ENCODE data around the gene MAN1C1.

MAN1C1 gene

DNA sequence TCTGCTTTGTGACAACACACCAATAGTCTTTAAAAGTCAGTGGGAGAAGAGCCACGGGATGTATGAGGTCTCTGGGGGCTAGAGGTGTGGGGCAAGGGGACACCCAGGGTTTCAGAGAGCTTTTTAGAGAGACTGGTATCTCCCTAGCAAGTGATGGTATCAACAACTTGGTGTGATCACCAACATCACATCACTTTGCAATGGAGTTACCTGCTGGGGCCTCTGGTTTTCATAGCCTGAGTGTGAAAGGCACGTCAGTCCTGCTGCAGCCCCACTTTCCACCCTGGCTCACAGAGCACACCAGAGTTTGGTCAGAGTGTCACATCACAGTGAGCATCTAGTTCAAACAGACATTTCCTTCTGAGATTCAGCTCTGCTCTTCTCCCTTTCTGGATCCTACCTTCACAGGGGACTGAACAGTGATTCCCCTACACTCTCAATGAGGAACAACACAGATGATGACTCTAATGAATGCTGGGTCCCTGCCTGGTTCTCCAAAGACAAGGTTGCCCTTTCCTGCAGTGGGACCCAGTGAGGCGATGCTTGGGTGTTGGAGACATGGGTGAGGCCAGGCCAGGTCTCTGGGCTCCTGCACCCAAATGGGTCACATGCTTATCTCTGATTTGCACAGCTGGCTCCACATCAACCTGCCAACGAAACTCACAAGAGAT is 2.0 kb upstream of the MAN1C1 start:
- DNase-seq (ENCODE audit: low read depth), result no peak

DNA sequence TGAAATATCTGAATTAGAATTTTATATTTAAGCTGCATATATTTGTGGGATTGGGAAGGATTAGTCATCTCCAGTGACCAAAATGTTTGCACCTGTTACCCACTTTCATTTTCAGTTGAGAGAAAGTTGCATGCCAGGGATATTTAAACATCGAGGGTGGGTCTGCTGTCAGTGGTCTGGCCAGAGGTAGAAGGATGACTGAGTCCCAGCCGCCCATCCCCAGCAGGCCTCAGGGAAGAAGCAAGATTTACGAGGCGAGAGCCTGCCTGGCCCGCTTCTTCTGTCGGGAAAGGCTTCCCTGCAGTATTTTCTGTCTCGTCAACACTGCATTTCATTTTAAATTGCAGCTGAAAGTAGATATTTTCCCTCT is 1.4 kb upstream of the MAN1C1 start:
- no peak for DNase-seq (ENCODE audit: low read depth)

DNA sequence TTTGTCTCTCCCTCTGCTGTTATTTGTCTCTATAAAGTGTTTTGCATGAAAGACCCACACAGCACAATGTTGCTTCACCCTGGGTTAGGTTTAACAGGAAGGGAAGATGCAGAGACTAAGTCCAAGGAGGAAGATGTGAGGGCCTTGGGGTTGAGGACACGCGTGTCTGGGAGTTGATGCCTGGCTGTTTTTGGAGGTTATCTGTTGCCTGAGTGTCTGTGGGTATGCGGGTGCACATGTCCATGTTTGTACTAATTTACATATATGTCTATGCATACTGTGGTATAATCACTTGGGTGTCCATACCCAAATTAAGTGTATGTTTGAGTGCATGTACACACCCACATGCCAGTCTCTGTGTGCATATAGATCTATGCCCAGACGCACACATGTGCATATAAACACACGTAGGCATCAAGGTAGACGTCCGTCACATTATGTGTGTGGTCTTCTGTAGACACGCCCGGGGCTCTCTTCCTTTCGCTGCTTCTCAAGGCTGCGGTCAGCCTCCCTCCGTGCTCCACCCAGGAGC is 962 bp upstream of the MAN1C1 start:
- no peak for DNase-seq (ENCODE audit: low read depth)

DNA sequence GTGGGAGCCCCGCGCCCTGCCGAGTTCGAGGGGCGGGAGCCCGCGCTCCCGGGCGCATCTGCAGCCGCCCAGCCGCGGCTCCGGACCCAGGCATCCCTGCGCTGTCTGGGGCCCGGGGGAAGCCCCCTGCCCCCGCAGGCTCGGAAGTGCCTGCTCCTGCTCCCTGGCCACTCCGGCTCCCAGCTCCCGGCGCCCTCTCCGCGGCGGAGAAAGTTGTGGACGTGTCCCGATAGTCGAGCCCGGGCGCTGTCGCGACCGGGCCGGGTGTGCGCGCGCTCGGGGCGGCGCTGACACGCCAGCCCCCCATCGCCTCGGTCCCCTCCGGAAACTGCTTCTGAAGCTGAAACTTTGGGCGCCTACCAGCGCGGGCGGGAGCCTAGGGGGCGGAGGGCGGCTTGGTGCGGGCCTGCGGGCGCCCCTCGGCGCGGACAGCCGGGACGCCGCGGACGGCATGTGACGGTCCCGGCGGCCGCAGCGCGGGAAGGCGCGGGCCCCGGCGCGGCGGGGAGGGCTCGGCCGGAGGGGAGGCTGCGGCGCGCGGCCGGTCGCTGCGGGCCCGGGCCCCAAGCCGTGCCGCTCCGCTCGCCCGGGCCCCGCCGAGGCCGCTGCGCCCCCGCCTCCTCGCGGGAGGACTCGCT is 515 bp downstream of the MAN1C1 start:
- DNase-seq (ENCODE audit: low read depth), result no peak

DNA sequence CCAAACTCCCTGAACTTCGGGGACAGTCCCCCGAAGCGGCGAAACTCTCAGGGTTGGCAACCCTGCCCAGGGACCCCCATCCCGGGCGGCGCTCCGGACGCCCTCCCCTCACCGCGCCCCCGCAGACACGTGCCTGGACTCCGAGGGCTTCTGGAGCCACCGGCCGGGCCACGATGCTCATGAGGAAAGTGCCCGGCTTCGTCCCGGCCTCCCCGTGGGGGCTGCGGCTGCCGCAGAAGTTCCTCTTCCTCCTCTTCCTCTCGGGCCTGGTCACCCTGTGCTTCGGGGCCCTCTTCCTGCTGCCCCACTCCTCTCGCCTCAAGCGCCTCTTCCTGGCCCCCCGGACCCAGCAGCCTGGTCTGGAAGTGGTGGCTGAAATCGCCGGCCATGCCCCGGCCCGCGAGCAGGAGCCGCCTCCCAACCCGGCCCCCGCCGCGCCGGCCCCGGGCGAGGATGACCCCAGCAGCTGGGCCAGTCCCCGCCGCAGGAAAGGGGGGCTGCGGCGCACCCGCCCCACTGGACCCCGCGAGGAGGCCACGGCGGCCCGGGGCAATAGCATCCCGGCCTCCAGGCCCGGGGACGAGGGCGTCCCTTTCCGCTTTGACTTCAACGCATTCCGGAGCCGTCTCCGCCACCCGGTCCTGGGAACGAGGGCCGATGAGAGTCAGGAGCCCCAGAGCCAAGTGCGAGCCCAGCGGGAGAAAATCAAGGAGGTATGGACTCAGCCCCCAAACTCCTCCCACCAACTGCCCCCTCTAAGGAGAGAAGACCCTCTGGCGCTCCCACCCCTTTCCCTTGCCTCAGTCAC is 1.2 kb downstream of the MAN1C1 start:
- no peak for DNase-seq (ENCODE audit: low read depth)

DNA sequence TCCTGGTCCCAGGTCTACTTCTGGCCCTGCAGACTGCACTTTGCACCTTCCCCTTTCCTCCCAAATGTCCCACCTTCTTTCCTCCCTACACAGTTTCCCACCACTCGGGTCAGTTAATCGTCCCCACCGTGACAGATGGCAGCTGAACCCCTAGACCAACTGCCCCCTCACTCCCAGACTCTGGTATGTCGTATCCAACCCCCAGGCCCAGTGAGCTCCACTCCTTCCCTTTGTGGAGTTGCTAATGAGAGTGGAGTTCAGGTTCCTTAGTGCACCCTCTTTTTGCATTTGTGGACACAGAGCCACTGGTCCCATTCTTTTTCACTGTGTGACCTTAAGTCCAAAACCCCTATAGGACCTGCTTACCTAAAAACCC is 1.8 kb downstream of the MAN1C1 start:
- DNase-seq (ENCODE audit: low read depth), result no peak

DNA sequence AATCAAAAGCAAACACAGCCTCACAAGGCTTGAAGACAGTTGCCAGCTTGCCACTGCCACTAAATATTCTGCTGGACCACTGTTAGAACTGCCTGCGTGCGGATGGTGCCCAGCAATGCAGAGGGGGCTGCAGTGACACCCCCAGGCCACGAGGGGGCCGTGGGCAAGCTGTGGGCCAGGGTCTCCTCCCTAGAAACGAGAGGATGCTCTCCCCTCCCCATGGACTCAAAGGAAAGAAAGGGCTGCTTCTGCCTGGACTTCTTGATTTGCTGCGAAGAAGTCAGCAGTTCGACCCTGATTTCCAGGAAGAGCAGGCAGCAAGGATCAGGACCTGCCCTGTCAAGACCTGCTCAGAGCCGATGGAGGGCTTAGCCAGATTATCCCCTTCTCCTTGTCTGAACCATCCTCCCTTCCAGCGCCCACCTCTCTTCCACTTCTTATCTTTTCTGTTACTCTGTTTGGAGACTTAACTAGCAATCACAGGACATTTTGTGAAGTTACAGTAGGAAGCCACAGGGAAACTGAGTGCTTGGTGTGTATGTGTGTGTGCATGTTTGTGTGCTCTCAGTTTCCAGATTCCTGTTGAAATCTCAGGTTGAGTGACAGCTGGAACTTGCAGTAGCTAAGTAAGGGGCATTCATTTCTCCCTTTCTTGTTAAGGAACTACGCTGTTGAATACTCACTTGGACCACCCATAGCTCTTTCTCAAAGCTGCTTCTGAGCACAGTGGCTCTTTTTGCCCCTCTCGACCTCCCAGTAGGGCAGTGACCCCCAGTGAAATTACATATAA is 2.7 kb downstream of the MAN1C1 start:
- no peak for DNase-seq (ENCODE audit: low read depth)

DNA sequence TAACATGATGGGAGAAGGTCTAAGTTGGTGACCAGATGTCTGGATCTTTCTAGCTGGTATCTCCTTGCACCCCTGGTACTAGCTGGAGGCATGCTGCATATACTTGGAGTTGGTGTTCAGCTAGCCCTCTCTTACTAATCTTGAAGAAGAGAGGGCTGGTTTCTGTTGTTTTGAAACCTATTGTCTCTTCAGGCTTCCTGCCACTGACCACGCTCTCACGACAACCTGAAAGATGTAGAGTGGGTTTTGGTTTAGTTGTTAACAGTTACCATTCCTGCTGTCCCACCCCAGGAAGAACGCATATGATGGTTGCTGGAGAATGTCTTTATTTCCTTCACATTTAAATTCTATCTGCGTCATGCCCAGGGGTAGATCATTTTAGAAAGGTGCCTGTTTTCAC is 3.6 kb downstream of the MAN1C1 start:
- DNase-seq (ENCODE audit: low read depth), result no peak

DNA sequence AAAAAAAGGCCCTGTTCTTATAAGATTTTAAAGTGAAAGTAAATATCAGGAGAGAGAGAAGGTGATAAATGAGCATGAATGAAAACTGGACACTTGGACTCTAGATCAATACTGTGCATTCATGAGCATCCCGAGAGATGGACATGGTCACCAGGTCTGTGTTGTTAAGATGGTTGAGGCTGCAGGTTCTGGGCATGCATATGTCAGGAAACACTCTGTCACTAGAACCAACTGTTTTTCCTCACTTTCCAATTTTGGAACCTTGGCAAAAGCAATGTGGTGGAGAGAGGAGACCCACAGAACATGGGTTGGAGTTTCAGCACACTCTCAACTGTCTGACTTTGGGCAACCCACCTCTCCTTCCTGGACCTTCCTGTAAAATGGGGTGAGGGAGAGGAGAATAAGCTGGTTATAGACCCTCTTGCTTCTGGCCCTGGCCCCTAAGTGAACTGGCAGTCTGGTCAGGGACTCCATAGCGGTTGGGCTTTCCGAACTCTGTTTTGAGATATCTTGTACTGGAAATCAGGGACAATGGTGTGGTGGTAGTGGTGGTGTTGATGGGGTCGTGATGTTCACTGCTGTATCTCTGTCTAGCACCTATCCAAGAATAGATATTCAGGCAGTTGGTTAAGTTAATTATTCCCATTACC is 4.2 kb downstream of the MAN1C1 start:
- DNase-seq (ENCODE audit: low read depth), result no peak

DNA sequence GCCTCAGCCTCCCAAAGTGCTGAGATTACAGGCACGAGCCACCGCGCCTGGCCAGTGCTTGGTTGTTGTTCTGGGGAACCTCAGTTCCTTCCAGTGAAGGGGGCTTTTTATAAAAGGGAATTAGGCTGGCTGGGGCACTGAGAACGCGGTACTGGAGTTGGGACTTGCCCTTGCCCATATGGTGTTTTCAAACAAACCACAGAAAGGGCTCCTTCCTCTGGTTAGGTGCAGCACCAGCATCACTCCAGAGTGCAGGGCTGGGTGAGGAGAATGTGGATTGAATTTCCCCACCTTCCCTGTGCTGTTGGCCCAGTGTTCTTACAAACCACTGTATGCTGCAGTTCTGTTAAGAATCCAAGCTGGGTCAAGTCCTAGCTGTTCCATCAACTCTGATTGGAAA is 5.3 kb downstream of the MAN1C1 start:
- no peak for DNase-seq (ENCODE audit: low read depth)

DNA sequence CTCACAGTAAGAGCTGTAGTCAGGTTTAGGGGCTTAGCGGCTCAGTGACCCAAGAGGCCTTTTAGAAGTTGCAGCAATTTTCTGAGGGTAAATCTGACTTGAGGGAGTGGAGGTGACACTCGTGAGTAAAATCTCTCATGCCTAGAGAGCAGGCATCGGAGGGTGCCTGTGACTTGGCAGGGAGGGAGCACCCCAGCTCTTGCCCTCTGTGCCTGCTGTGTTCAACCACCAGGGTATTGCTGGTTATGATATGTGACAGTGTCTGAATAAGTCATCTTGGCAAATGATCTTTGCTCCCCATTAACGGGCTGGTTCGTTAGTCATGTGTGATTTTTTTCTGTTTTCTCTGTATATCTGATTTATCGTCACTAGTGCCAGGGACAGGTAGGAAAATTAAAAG is 5.9 kb downstream of the MAN1C1 start:
- no peak for DNase-seq (ENCODE audit: low read depth)

DNA sequence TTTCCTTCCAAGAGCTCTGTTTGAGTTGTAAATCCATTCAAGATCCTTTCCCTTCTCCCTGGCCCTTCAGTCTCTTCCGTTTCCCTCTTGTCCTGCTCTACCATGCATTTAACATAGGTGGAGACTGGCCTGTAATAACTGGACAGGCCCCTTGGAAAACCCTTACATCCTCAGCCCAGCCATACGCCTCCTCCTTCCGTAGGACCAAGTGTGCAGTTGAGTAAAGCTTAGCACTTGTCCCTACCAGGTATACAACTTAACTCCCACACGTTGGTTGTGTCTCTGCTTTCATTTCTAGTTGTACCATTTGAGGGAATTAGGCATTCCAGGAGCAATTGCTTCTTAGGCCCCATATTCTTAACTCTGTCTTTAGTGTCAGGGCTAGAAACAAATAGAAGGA is 6.4 kb downstream of the MAN1C1 start:
- DNase-seq (ENCODE audit: low read depth), result no peak

DNA sequence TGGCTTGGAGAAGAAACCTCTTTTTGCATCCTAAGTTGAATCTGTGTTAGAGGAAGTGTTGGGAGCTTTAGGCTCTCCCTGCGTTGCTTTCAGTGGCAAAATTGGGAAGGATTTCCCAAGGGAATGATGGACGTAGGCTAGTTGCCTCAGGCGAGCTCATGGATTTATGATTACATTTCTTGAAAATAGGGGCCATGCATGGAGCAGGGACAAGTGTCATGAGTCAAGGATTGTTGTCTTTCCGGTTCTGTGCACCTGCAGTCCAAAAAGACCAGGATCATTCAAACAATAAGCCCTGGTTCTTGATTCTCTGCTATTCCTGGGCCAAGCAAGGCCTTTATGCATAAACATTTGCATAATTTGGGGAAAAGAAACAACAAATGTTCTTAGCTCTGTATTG is 7.1 kb downstream of the MAN1C1 start:
- DNase-seq (ENCODE audit: low read depth), result no peak

DNA sequence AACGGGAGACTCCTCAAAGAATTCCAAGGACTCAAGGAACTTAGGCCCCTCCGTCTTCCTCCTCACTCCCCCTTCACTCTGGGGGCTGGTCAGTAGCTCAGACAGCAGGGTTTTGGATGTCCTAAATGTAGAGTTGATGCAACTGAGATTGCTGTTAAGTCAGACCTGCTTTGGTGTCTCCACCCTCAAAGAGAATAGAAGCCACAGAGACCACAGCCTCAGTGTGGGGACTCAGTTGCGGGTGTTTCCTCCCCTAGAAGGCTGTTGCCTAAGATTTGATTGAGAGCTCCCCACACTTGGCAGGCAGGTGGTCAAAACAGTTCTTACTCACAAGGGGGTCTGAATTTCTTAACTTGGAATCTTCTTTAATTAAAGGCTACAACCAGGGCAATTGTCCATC is 7.6 kb downstream of the MAN1C1 start:
- DNase-seq (ENCODE audit: low read depth), result no peak

DNA sequence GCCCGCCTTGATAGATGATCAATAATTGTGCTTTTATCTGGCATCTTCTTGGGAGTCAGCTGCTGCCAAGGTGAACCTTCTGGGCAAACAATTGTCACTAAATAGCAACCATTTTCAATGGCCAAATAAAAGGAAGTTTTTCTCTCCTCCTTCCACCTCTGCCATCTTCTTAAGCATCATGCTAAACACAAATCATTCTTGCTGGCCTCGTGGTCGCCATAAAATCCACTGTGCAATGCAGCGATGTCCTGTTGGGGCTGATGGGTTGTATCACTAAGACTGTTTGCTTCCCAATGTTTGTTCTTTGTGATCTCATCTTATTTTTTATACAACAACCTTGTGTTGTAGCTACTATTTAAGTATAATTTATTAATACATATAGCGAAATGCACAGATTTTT is 8.0 kb downstream of the MAN1C1 start:
- no peak for DNase-seq (ENCODE audit: low read depth)

DNA sequence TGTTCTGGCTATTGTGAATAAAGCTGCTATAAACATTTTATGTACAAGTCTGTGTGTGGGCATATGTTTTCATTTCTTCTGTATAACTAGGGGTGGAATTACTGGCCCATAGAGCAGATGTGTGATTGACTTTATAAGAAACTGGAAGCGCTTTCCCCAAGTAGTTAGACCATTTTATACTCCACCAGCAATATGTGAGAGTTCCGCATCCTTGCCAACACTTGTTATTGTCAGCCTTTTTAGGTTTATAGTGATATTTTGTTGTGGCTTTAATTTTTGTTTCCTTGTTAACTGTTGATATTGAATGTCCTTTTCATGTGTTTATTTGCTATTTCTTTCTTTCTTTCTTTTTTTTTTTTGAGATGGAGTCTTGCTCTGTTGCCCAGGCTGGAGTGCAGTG is 9.4 kb downstream of the MAN1C1 start:
- no peak for DNase-seq (ENCODE audit: low read depth)

DNA sequence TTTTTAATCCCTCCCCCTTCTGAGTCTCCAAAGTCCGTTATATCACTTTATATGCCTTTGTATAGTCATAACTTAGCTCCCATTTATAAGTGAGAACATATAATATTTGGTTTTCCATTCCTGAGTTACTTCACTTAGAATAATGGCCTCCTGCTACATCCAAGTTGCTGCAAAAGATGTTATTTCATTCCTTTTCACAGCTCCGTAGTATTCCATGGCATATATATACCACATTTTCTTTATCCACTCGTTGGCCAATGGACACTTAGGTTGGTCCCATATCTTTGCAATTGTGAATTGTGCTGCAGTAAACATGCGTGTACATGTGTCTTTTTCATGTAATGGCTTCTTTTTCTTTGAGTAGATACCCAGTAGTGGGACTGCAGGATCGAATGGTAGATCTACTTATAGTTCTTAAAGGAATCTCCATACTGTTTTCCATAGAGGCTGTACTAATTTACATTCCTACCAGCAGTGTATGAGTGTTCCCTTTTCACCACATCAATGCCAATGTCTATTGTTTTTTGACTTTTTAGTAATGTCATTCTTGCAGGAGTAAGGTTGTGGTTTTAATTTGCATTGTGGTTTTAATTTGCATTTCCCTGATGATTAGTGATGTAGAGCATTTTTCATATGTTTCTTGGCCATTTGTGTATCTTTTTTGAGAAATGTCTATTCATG is 12.3 kb downstream of the MAN1C1 start:
- DNase-seq (ENCODE audit: low read depth), result no peak

DNA sequence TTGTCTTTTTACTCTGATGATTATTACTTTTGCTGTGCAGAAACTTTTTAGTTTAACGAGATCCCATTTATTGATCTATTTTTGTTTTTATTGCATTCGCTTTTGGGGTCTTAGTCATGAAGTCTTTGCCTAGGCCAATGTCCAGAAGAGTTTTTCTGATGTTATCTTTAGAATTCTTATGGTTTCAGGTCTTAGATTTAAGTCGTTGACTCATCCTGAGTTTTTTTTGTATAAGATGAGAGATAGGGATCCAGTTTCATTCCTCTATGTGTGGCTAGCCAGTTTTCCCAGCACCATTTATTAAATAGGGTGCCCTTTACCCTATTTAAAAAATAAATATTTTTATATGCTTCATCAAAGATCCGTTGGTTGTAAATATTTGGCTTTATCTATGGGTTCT is 13.2 kb downstream of the MAN1C1 start:
- DNase-seq (ENCODE audit: low read depth), result no peak

DNA sequence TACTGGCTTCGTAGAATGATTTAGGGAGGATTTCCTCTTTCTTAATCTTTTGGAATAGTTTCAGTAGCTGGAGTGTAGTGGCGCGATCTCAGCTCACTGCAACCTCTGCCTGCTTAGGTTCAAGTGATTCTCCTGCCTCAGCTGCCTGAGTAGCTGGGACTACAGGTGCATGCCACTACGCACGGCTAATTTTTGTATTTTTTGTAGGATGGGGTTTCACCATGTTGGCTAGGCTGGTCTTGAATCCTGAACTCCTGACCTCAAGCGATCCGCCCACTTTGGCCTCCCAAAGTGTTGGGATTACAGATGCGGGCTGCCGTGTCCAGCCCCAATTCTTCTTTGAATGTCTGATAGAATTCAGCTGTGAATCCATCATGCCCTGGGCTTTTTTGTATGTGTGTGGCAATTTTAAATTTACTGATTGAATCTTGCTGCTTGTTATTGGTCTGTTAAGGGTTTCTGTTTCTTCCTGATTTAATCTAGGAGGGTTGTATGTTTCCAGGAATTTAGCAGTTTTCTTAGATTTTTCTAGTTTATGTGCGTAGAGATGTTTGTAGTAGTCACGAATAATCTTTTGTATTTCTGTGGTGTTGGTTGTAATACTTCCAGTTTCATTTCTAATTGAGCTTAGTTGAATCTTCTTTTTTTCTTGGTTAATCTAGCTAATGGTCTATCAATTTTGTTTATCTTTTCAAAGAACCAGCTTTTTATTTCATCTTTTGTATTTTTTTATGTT is 15.3 kb downstream of the MAN1C1 start:
- DNase-seq (ENCODE audit: low read depth), result no peak

DNA sequence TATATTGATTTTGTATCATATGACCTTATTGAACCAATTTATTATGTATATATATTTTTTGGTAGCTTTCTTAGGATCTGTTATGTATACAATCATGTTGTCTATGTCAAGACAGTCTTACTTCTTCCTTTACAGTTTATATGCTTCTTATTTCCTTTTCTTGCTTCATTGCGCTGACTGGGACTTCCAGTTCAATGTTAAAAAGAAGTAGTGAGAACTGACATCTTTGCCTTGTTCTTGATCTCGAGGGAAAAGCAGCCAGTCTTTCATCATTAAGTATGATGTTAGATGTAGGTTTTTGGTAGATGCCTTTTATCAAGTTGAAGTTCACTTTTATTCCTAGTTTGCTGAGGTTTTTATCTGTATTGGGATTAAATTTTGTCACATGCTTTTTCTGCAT is 17.5 kb downstream of the MAN1C1 start:
- DNase-seq (ENCODE audit: low read depth), result no peak

DNA sequence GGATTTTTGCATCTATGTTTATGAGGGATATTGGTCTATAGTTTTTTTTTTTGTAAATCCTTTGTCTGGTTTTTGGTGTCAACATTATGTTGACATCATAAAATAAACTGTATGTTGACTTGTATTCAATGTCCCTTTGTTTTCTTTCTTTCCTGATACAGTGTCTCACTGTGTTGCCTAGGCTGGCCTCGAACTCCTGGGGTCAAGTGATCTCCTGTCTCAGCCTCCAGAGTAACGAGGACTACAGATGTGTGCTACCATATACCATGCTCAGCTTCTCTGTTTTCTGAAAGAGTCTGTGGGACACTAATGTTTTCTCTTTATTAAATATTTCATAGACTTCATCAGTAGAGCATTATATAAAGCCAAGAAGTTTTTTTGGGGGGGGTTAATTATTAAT is 18.3 kb downstream of the MAN1C1 start:
- no peak for DNase-seq (ENCODE audit: low read depth)

All from GM04504 (cell line).